ENCODE measurements around the gene MED13.

GRCh38 chr17:62017496-62017895, 47.6 kb downstream of the MED13 start:
- TF ChIP-seq SP1 (IDR thresholded peaks at IDR 0.05; ENCODE audit: low read depth) (no peak), RAD21 (IDR thresholded peaks at IDR 0.05; ENCODE audit: low read depth) (no peak), POLR2AphosphoS5 (IDR thresholded peaks at IDR 0.05; ENCODE audit: low read depth, low read length) (no peak), MAX (IDR thresholded peaks at IDR 0.05) (no peak), EZH2 (IDR thresholded peaks at IDR 0.05) (no peak), SIN3A (IDR thresholded peaks at IDR 0.05; ENCODE audit: low read depth) (no peak), SRF (IDR thresholded peaks at IDR 0.05; ENCODE audit: low read depth) (no peak), EZH2phosphoT487 (IDR thresholded peaks at IDR 0.05; ENCODE audit: borderline replicate concordance) (no peak), POLR2A (IDR thresholded peaks at IDR 0.05; ENCODE audit: borderline replicate concordance, extremely low read depth, insufficient read depth, insufficient read length) (no peak), REST (IDR thresholded peaks at IDR 0.05; ENCODE audit: low read depth) (no peak)
- TF ChIP-seq, protein P1, sequence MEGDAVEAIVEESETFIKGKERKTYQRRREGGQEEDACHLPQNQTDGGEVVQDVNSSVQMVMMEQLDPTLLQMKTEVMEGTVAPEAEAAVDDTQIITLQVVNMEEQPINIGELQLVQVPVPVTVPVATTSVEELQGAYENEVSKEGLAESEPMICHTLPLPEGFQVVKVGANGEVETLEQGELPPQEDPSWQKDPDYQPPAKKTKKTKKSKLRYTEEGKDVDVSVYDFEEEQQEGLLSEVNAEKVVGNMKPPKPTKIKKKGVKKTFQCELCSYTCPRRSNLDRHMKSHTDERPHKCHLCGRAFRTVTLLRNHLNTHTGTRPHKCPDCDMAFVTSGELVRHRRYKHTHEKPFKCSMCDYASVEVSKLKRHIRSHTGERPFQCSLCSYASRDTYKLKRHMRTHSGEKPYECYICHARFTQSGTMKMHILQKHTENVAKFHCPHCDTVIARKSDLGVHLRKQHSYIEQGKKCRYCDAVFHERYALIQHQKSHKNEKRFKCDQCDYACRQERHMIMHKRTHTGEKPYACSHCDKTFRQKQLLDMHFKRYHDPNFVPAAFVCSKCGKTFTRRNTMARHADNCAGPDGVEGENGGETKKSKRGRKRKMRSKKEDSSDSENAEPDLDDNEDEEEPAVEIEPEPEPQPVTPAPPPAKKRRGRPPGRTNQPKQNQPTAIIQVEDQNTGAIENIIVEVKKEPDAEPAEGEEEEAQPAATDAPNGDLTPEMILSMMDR (IDR thresholded peaks at IDR 0.05 in 2 of 3, conservative IDR thresholded peaks at IDR 0.05 in 1 of 3; ENCODE audit: borderline replicate concordance in 1 of 3, insufficient read depth in 1 of 3, low read depth in 2 of 3, low read length in 2 of 3), result no peak

All from HCT116 (cell line).